Astrocyte of the cerebellum (primary cell): ENCODE results near the gene C2orf76.
"Not testable (repeated sequence)": the region's sequence is repeated elsewhere in the genome, so short reads cannot be mapped to it uniquely, and the experiment has no call there.

Experiments used
- DNase-seq: peaks from one replicate; pipeline ENCODE4 v3.0.0-alpha.2; 2011; ENCODE audit warnings: low read depth
- H3K4me3 ChIP-seq: 2 replicates; pipeline ENCODE4 v1.5.1; 2011; ENCODE audit warnings: mild to moderate bottlenecking, low read depth, low read length, moderate library complexity
- in situ Hi-C: cut with HindIII; loops from 2 replicates; pipeline ENCODE4 v1.10.0; 2017; ENCODE audit warnings: low sequenced_read_pairs
- TF ChIP-seq, protein P1 (sequence below): IDR thresholded peaks from 2 replicates; pipeline ENCODE4 v1.5.1; 2012; ENCODE audit warnings: low read length, low read depth, moderate library complexity, mild to moderate bottlenecking; ENCODE audit errors: missing control alignments

Gene C2orf76

GRCh38 chr2:119282146-119282995 is 84.3 kb downstream of the C2orf76 start:
- no peak for DNase-seq
- TF ChIP-seq, protein P1, sequence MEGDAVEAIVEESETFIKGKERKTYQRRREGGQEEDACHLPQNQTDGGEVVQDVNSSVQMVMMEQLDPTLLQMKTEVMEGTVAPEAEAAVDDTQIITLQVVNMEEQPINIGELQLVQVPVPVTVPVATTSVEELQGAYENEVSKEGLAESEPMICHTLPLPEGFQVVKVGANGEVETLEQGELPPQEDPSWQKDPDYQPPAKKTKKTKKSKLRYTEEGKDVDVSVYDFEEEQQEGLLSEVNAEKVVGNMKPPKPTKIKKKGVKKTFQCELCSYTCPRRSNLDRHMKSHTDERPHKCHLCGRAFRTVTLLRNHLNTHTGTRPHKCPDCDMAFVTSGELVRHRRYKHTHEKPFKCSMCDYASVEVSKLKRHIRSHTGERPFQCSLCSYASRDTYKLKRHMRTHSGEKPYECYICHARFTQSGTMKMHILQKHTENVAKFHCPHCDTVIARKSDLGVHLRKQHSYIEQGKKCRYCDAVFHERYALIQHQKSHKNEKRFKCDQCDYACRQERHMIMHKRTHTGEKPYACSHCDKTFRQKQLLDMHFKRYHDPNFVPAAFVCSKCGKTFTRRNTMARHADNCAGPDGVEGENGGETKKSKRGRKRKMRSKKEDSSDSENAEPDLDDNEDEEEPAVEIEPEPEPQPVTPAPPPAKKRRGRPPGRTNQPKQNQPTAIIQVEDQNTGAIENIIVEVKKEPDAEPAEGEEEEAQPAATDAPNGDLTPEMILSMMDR = no peak

GRCh38 chr2:119280680-119281079 is 86.0 kb downstream of the C2orf76 start:
- no peak overlapping the region for H3K4me3 ChIP-seq
- TF ChIP-seq, protein P1 = no peak
- in situ Hi-C loops = no loop called here
- DNase-seq = no peak

More at GRCh38 chr2:119282146-119282995, 84.3 kb downstream of the C2orf76 start:
- H3K4me3 ChIP-seq = no peak overlapping the region
- in situ Hi-C loops = no loop called here

DNA sequence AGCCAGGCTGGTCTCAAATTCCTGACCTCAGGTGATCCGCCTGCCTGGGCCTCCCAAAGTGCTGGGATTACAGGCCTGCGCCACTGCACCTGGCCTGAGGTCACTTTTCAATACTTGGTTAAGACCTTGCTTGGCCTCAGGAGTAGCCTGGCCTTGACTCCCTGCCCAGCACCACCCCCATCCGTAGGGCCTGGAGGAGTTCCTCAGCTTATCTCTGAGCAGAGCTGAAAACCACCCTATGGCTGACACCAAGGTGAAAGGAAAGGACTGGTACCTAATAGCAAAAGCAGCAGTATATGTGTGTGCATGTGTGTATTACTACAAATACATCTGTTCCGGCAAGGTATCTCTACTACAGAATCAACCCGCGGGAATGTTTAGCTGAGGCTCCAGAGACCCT is 87.0 kb downstream of the C2orf76 start:
- in situ Hi-C loops = no loop called here

GRCh38 chr2:119278946-119279345 is 87.7 kb downstream of the C2orf76 start:
- DNase-seq = no peak
- TF ChIP-seq, protein P1 = no peak
- no peak overlapping the region for H3K4me3 ChIP-seq
- in situ Hi-C loops = no loop called here

More for the DNA sequence above, 87.0 kb downstream of the C2orf76 start:
- no peak overlapping the region for H3K4me3 ChIP-seq
- TF ChIP-seq, protein P1 = no peak
- DNase-seq = no peak

DNA sequence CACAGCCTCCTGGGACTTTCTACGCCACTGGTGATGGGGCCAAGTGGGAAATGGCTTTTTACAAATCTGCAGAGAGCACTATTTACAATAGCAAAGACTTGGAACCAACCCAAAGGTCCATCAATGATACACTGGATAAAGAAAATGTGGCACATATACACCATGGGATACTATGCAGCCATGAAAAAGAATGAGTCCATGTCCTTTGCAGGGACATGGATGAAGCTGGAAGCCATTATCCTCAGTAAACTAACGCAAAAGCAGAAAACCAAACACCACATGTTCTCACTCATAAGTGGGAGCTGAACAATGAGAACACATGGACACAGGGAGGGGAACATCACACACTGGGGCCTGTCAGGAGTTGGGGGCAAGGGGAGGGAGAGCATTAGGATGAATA is 88.2 kb downstream of the C2orf76 start:
- DNase-seq, in situ Hi-C loops, H3K4me3 ChIP-seq: not testable (repeated sequence)

GRCh38 chr2:119276864-119277263 is 89.8 kb downstream of the C2orf76 start:
- H3K4me3 ChIP-seq = no peak overlapping the region
- no peak for DNase-seq
- TF ChIP-seq, protein P1 = no peak
- in situ Hi-C loops = no loop called here

DNA sequence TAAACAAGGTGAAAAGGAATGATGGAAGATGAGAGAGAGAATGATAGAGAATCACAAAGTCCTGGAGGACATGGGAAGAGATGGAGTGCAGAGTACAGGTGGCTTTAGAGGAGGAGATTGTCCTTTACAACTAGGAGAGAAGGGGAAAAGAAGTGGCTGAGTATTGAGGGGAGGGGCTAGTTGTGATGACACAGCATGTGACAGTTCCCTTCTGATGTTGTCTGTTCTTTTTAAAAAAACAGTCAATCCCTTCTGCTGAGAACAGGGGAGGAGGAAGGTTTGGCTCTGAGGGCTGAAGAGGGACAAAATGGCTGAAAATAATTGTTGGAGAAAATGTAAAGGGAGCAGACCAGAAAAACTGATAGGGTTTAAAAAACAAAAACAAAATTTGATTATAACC is 99.0 kb downstream of the C2orf76 start:
- no peak for DNase-seq
- TF ChIP-seq, protein P1 = no peak
- no peak overlapping the region for H3K4me3 ChIP-seq
- in situ Hi-C loops = no loop called here
